SK-N-SH (cell line): Measurements from ENCODE around the gene RRBP1. TPM values are rescaled to one million over a fixed set of nuclear protein-coding genes. Genes with fewer than 3 reads are reported as not detected.

Experiments
- CTCF ChIA-PET: fragments of 300-600, 350-600 bp; formaldehyde crosslinking; extraction: SDS; loops from one replicate; lab custom pipeline; 2021; lab: Yijun Ruan, JAX
- POLR2A ChIA-PET: fragments of 350-600 bp; sonication (Branson Sonifier 250); formaldehyde crosslinking; extraction: SDS; loops from one replicate; lab custom pipeline; 2020; ENCODE audit warnings: antibody characterized with exemption, inconsistent platforms; lab: Yijun Ruan, JAX
- DNase-seq: peaks from one replicate; pipeline ENCODE4 v3.0.0; 2012
- H2AFZ ChIP-seq: fragments of 200-600 bp; sonication (generic); 2 replicates; pipeline ENCODE4 v1.8.1; 2016; ENCODE audit warnings: antibody characterized with exemption, mild to moderate bottlenecking, low read depth
- H3F3A ChIP-seq: fragments of 200-600 bp; sonication (generic); replicated peaks from 2 replicates; pipeline ENCODE3; 2016; ENCODE audit warnings: antibody characterized with exemption, mild to moderate bottlenecking; ENCODE audit not compliant: insufficient read depth
- H3K27ac ChIP-seq, 2 experiments: fragments of 200-500 bp in 1 of 2; fragments of 200-600 bp in 1 of 2; sonication (Bioruptor generic) in 1 of 2; sonication (generic), shearing (Covaris generic) in 1 of 2; 2 replicates each; pipeline versions ENCODE4 v1.5.1 to v1.6.1; 2014 to 2016; ENCODE audit warnings: low read depth in 2 of 2, inconsistent platforms in 1 of 2, low read length in 1 of 2, mild to moderate bottlenecking in 1 of 2, mixed read lengths in 1 of 2
- H3K27me3 ChIP-seq: fragments of 200-600 bp; sonication (generic), shearing (Covaris generic); 2 replicates; pipeline ENCODE4 v1.6.1; 2016; ENCODE audit warnings: mixed run types; ENCODE audit not compliant: insufficient read depth
- H3K36me3 ChIP-seq, 2 experiments: fragments of 200-500 bp in 1 of 2; fragments of 200-600 bp in 1 of 2; sonication (Bioruptor generic) in 1 of 2; sonication (generic) in 1 of 2; replicated peaks in 1 of 2; 2 replicates each; pipeline versions ENCODE3 to v1.5.1; 2014 to 2016; ENCODE audit warnings: low read length in 1 of 2, mild to moderate bottlenecking in 1 of 2; ENCODE audit not compliant: insufficient read depth in 2 of 2, control insufficient read depth in 1 of 2
- H3K4me1 ChIP-seq, 2 experiments: fragments of 200-500 bp in 1 of 2; fragments of 200-600 bp in 1 of 2; sonication (Bioruptor generic) in 1 of 2; sonication (generic), shearing (Covaris generic) in 1 of 2; 2 replicates each; pipeline versions ENCODE4 v1.5.1 to v1.6.1; 2014 to 2016; ENCODE audit warnings: low read depth in 1 of 2, low read length in 1 of 2, mixed run types in 1 of 2; ENCODE audit not compliant: insufficient read depth in 2 of 2, control insufficient read depth in 1 of 2
- H3K4me2 ChIP-seq: fragments of 200-600 bp; sonication (generic), shearing (Covaris generic); 2 replicates; pipeline ENCODE4 v1.6.1; 2017; ENCODE audit warnings: mixed run types
- H3K4me3 ChIP-seq, 2 experiments: fragments of 200-500 bp in 1 of 2; fragments of 200-600 bp in 1 of 2; sonication (Bioruptor generic) in 1 of 2; sonication (generic), shearing (Covaris generic) in 1 of 2; 2 replicates each; pipeline versions ENCODE4 v1.5.1 to v1.8.1; 2014 to 2016; ENCODE audit warnings: low read depth in 2 of 2, inconsistent platforms in 1 of 2, low read length in 1 of 2, mild to moderate bottlenecking in 1 of 2, mixed read lengths in 1 of 2, moderate library complexity in 1 of 2
- H3K79me2 ChIP-seq: fragments of 200-600 bp; sonication (generic); 2 replicates; pipeline ENCODE4 v1.8.1; 2017; ENCODE audit warnings: mild to moderate bottlenecking; ENCODE audit not compliant: insufficient read depth
- H3K9ac ChIP-seq: fragments of 200-600 bp; sonication (generic); 2 replicates; pipeline ENCODE4 v1.6.1; 2017; ENCODE audit warnings: mixed run types
- H3K9me2 ChIP-seq: fragments of 200-600 bp; sonication (generic); 2 replicates; pipeline ENCODE4 v1.6.1; 2017; ENCODE audit warnings: mixed run types
- H3K9me3 ChIP-seq: fragments of 200-600 bp; sonication (generic); 2 replicates; pipeline ENCODE4 v1.6.1; 2017; ENCODE audit warnings: mixed run types, mild to moderate bottlenecking, moderate library complexity
- H4K20me1 ChIP-seq: fragments of 200-600 bp; sonication (generic); 2 replicates; pipeline ENCODE4 v1.6.1; 2017; ENCODE audit warnings: mild to moderate bottlenecking, mixed run types; ENCODE audit not compliant: insufficient read depth
- ELF1 ChIP-seq: IDR thresholded peaks from 2 replicates; pipeline ENCODE4 v1.4.0; 2012
- EZH2phosphoT487 ChIP-seq: fragments of 200-600 bp; sonication (generic); IDR thresholded peaks from 2 replicates; pipeline ENCODE4 v1.6.1; 2017; ENCODE audit warnings: low read depth, mixed run types, mild to moderate bottlenecking, antibody characterized with exemption, moderate library complexity, borderline replicate concordance
- FOXJ3 ChIP-seq: sonication (generic); formaldehyde crosslinking; IDR thresholded peaks from 2 replicates; pipeline ENCODE4 v1.5.1; 2020; ENCODE audit warnings: mild to moderate bottlenecking, missing genetic modification reagents
- GATA2 ChIP-seq: sonication (generic); formaldehyde crosslinking; IDR thresholded peaks from 2 replicates; pipeline ENCODE4 v1.5.0; 2020; ENCODE audit warnings: mild to moderate bottlenecking, missing genetic modification reagents
- IRF3 ChIP-seq: fragments of 150-350 bp; IDR thresholded peaks from 2 replicates; pipeline ENCODE4 v1.6.1; 2016; ENCODE audit warnings: mild to moderate bottlenecking, low read depth, low read length
- JUND ChIP-seq: IDR thresholded peaks from 2 replicates; pipeline ENCODE4 v1.4.0; 2012
- MAX ChIP-seq: IDR thresholded peaks from 2 replicates; pipeline ENCODE4 v1.4.0; 2012; ENCODE audit warnings: low read depth
- MEF2A ChIP-seq: IDR thresholded peaks from 2 replicates; pipeline ENCODE4 v1.4.0; 2012; ENCODE audit warnings: low read depth, borderline replicate concordance
- NFIC ChIP-seq: IDR thresholded peaks from 2 replicates; pipeline ENCODE4 v1.4.0; 2012; ENCODE audit warnings: borderline replicate concordance
- NRF1 ChIP-seq: IDR thresholded peaks from 2 replicates; pipeline ENCODE4 v1.6.1; 2012; ENCODE audit warnings: low read depth, mild to moderate bottlenecking, low read length
- RAD21 ChIP-seq: IDR thresholded peaks from 2 replicates; pipeline ENCODE4 v1.6.1; 2012; ENCODE audit warnings: mild to moderate bottlenecking, low read length
- RCOR1 ChIP-seq: fragments of 150-350 bp; IDR thresholded peaks from 2 replicates; pipeline ENCODE4 v1.6.1; 2017; ENCODE audit warnings: antibody characterized with exemption, low read length
- REST ChIP-seq: IDR thresholded peaks from 2 replicates; pipeline ENCODE4 v1.6.1; 2012; ENCODE audit warnings: mild to moderate bottlenecking, low read depth, low read length, moderate library complexity
- SIN3A ChIP-seq: IDR thresholded peaks from 2 replicates; pipeline ENCODE4 v1.6.1; 2012; ENCODE audit warnings: low read depth, mild to moderate bottlenecking, low read length, moderate library complexity, borderline replicate concordance
- TAF1 ChIP-seq: IDR thresholded peaks from 2 replicates; pipeline ENCODE4 v1.6.1; 2012; ENCODE audit warnings: low read depth, mild to moderate bottlenecking, low read length, moderate library complexity, borderline replicate concordance
- TCF12 ChIP-seq: IDR thresholded peaks from 2 replicates; pipeline ENCODE4 v1.4.0; 2012
- ZBTB33 ChIP-seq: IDR thresholded peaks from 2 replicates; pipeline ENCODE4 v1.4.0; 2012; ENCODE audit warnings: low read depth, borderline replicate concordance
- WGBS: methylation state at CpG from one replicate; pipeline ENCODE4 v1.1.6; 2017; ENCODE audit warnings: low lambda C conversion rate; 5-methylcytosine and 5-hydroxymethylcytosine counted together
- polyA plus RNA-seq, 3 experiments: library from polyadenylated mRNA; depleted of rRNA; stranded (reverse); fragments of >200 nt; gene quantifications; 2 replicates each; pipeline ENCODE4 v1.2.3, GENCODE V29; 2012

RRBP1 gene
- polyA plus RNA-seq, 1 of the 3 experiments (the other 2 are of a cell fraction): 50.2 TPM

GRCh38 chr20:17709361-17710293, 27.6 kb upstream of the RRBP1 start:
- Histone ChIP-seq H3K9me3 (no peaks in the 10 kb centered on the region), H3K9ac (no peak overlapping the region), H3K4me2 (no peak overlapping the region), H3K79me2 (no peaks in the 10 kb centered on the region), H3K9me2 (no peaks in the 10 kb centered on the region), H3K4me3 (no peak overlapping the region), H2AFZ (no peak overlapping the region), H3K36me3 (no peaks in the 10 kb centered on the region), H3F3A (no peaks in the 10 kb centered on the region), H4K20me1 (no peaks in the 10 kb centered on the region), H3K4me1 (no peaks in the 10 kb centered on the region), H3K27ac (no peak overlapping the region), H3K27me3 (no peaks in the 10 kb centered on the region; the same call in 1 of the 2 replicates)
- WGBS: 52% methylated on average over 10 of the region's 12 CpGs
- DNase-seq: no peak
- ChIA-PET CTCF (no interaction called here), POLR2A (no interaction called here)
- no peak for TF ChIP-seq REST
- no peak for TF ChIP-seq JUND
- TF ChIP-seq TCF12: no peak
- no peak for TF ChIP-seq EZH2phosphoT487
- no peak for TF ChIP-seq RCOR1
- TF ChIP-seq GATA2 (CRISPR knock-in tag): no peak
- TF ChIP-seq ZBTB33: no peak
- TF ChIP-seq TAF1: no peak
- no peak for TF ChIP-seq ELF1
- TF ChIP-seq FOXJ3 (CRISPR knock-in tag): no peak
- TF ChIP-seq NRF1: no peak
- TF ChIP-seq NFIC: no peak
- TF ChIP-seq IRF3: no peak
- no peak for TF ChIP-seq SIN3A
- no peak for TF ChIP-seq MEF2A
- TF ChIP-seq RAD21: no peak
- no peak for TF ChIP-seq MAX
